ENCODE measurements around the gene LZTFL1. TPM values are rescaled to one million over a fixed set of nuclear protein-coding genes. Genes with fewer than 3 reads are reported as not detected.

The LZTFL1 gene
- total RNA-seq, 4 donors from 2014 or later, result 12.0 to 18.3 (median 17.8) TPM

GRCh38 chr3:45832699-45833098 is 9.2 kb downstream of the LZTFL1 start:
- 95% methylated on average over 5 of the region's 5 CpGs for WGBS

GRCh38 chr3:45830121-45830520 is 11.8 kb downstream of the LZTFL1 start:
- intact Hi-C loops (cut with DNase I), result no loop called here

More at GRCh38 chr3:45832699-45833098, 9.2 kb downstream of the LZTFL1 start:
- TF ChIP-seq POLR2A (IDR thresholded peaks at IDR 0.05; ENCODE audit: low read depth), result no peak
- peak in 2 of 3 experiments; percentile 22 to 29 for TF ChIP-seq CTCF (IDR thresholded peaks at IDR 0.05)
- H3K4me3 ChIP-seq, result no peak overlapping the region
- no peaks in the 10 kb centered on the region for H3K27me3 ChIP-seq
- no peak for DNase-seq (ENCODE audit: extremely low spot score)
- H3K27ac ChIP-seq (replicated peaks in 1 of 4), result no peak overlapping the region
- peaks cover 15 to 96% (median 66%) of the 10 kb centered on the region in 4 donors for H3K36me3 ChIP-seq
- no peaks in the 10 kb centered on the region for H3K9me3 ChIP-seq
- H3K4me1 ChIP-seq, result no peaks in the 10 kb centered on the region
- intact Hi-C loops (cut with DNase I), result no loop called here

GRCh38 chr3:45826908-45827307 is 15.0 kb downstream of the LZTFL1 start:
- no peak overlapping the region for H3K4me3 ChIP-seq
- 87% methylated on average over 3 of the region's 3 CpGs for WGBS
- H3K9me3 ChIP-seq, result no peaks in the 10 kb centered on the region
- H3K36me3 ChIP-seq, result peaks cover 15 to 94% (median 64%) of the 10 kb centered on the region in 4 donors
- H3K27me3 ChIP-seq, result no peaks in the 10 kb centered on the region
- no peak overlapping the region for H3K27ac ChIP-seq (replicated peaks in 1 of 4)
- no peaks in the 10 kb centered on the region for H3K4me1 ChIP-seq
- TF ChIP-seq CTCF (IDR thresholded peaks at IDR 0.05), result no peak
- no peak for TF ChIP-seq POLR2A (IDR thresholded peaks at IDR 0.05; ENCODE audit: low read depth)
- TF ChIP-seq EP300 (IDR thresholded peaks at IDR 0.05), result no peak
- TF ChIP-seq POLR2AphosphoS5 (IDR thresholded peaks at IDR 0.05), result no peak
- no peak for DNase-seq (ENCODE audit: extremely low spot score)
- intact Hi-C loops (cut with DNase I), result no loop called here

More at GRCh38 chr3:45830121-45830520, 11.8 kb downstream of the LZTFL1 start:
- H3K36me3 ChIP-seq, result peaks cover 22 to 96% (median 75%) of the 10 kb centered on the region in 4 donors
- no peak for DNase-seq (ENCODE audit: extremely low spot score)
- H3K4me3 ChIP-seq, result no peak overlapping the region
- 93% methylated on average over 5 of the region's 5 CpGs for WGBS
- H3K27ac ChIP-seq (replicated peaks in 1 of 4), result no peak overlapping the region
- no peak for TF ChIP-seq CTCF (IDR thresholded peaks at IDR 0.05)
- no peak for TF ChIP-seq EP300 (IDR thresholded peaks at IDR 0.05)
- TF ChIP-seq POLR2A (IDR thresholded peaks at IDR 0.05; ENCODE audit: low read depth), result no peak
- no peak for TF ChIP-seq POLR2AphosphoS5 (IDR thresholded peaks at IDR 0.05)
- H3K27me3 ChIP-seq, result no peaks in the 10 kb centered on the region
- no peaks in the 10 kb centered on the region for H3K9me3 ChIP-seq
- H3K4me1 ChIP-seq, result no peaks in the 10 kb centered on the region

GRCh38 chr3:45826321-45826720 is 15.6 kb downstream of the LZTFL1 start:
- WGBS, result 44% methylated on average over 2 of the region's 2 CpGs
- Histone ChIP-seq H3K36me3 (peaks cover 15 to 94% (median 61%) of the 10 kb centered on the region in 4 donors), H3K27me3 (no peaks in the 10 kb centered on the region), H3K9me3 (no peaks in the 10 kb centered on the region), H3K4me1 (no peaks in the 10 kb centered on the region), H3K4me3 (no peak overlapping the region), H3K27ac (replicated peaks in 1 of 4) (no peak overlapping the region)
- no peak for DNase-seq (ENCODE audit: extremely low spot score)
- no peak for TF ChIP-seq POLR2AphosphoS5 (IDR thresholded peaks at IDR 0.05)
- no peak for TF ChIP-seq EP300 (IDR thresholded peaks at IDR 0.05)
- TF ChIP-seq POLR2A (IDR thresholded peaks at IDR 0.05; ENCODE audit: low read depth), result no peak
- TF ChIP-seq CTCF (IDR thresholded peaks at IDR 0.05), result no peak
- intact Hi-C loops (cut with DNase I), result no loop called here

GRCh38 chr3:45821127-45821526 is 20.8 kb downstream of the LZTFL1 start:
- Histone ChIP-seq H3K27me3 (no peaks in the 10 kb centered on the region), H3K27ac (replicated peaks in 1 of 4) (no peak overlapping the region), H3K4me3 (no peak overlapping the region), H3K4me1 (peaks cover 27 to 37% (median 33%) of the 10 kb centered on the region in 4 donors), H3K9me3 (peaks cover 0 to 6% (median 0%) of the 10 kb centered on the region in 4 donors), H3K36me3 (peaks cover 7 to 52% (median 28%) of the 10 kb centered on the region in 4 donors)
- TF ChIP-seq POLR2A (IDR thresholded peaks at IDR 0.05; ENCODE audit: low read depth), result no peak
- no peak for TF ChIP-seq CTCF (IDR thresholded peaks at IDR 0.05)
- no peak for TF ChIP-seq POLR2AphosphoS5 (IDR thresholded peaks at IDR 0.05)
- no peak for TF ChIP-seq EP300 (IDR thresholded peaks at IDR 0.05)
- 89% methylated on average over 1 of the region's 1 CpG for WGBS
- intact Hi-C loops (cut with DNase I), result no loop called here
- DNase-seq (ENCODE audit: extremely low spot score), result no peak
